Endodermal cell (in vitro differentiated cells): Measurements from ENCODE around the gene FAM131A. TPM values are rescaled to one million over a fixed set of nuclear protein-coding genes. Genes with fewer than 3 reads are reported as not detected.

ENCODE experiments used
- DNase-seq: peaks from one replicate; pipeline ENCODE4 v3.0.0-alpha.2; 2017
- H3K27ac ChIP-seq: 2 replicates; pipeline ENCODE4 v1.5.1; 2013; ENCODE audit warnings: mild to moderate bottlenecking, low read depth, low read length, moderate library complexity
- H3K27me3 ChIP-seq: 2 replicates; pipeline ENCODE4 v1.6.1; 2013; ENCODE audit warnings: mild to moderate bottlenecking, low read length, moderate library complexity; ENCODE audit not compliant: insufficient read depth, control insufficient read depth, poor library complexity, severe bottlenecking
- H3K36me3 ChIP-seq: 2 replicates; pipeline ENCODE4 v1.7.0; 2013; ENCODE audit warnings: mild to moderate bottlenecking, low read length, moderate library complexity; ENCODE audit not compliant: control insufficient read depth, insufficient read depth
- H3K4me1 ChIP-seq: one replicate; pipeline ENCODE4 v1.7.0; 2013; ENCODE audit warnings: low read length; ENCODE audit not compliant: control insufficient read depth, insufficient read depth
- H3K4me3 ChIP-seq: 2 replicates; pipeline ENCODE4 v1.5.1; 2013; ENCODE audit warnings: mild to moderate bottlenecking, low read length, moderate library complexity
- H3K9ac ChIP-seq: 2 replicates; pipeline ENCODE4 v1.6.1; 2013; ENCODE audit warnings: mild to moderate bottlenecking, low read length, moderate library complexity; ENCODE audit not compliant: poor library complexity, severe bottlenecking; ENCODE audit errors: extremely low read depth
- H3K9me3 ChIP-seq: 2 replicates; pipeline ENCODE4 v1.6.1; 2013; ENCODE audit warnings: mild to moderate bottlenecking, low read length, moderate library complexity; ENCODE audit not compliant: control insufficient read depth
- H3K27ac Mint-ChIP-seq: 2 replicates; pipeline ENCODE4 v1.8.0; 2020; ENCODE audit warnings: mixed read lengths
- H3K27me3 Mint-ChIP-seq: 2 replicates; pipeline ENCODE4 v1.8.0; 2021; ENCODE audit warnings: mild to moderate bottlenecking, mixed read lengths; ENCODE audit not compliant: insufficient read depth
- H3K36me3 Mint-ChIP-seq: 2 replicates; pipeline ENCODE4 v1.8.0; 2020; ENCODE audit warnings: low read depth, mixed read lengths
- H3K4me1 Mint-ChIP-seq: 2 replicates; pipeline ENCODE4 v1.8.0; 2020; ENCODE audit warnings: mixed read lengths
- H3K4me3 Mint-ChIP-seq: 2 replicates; pipeline ENCODE4 v1.8.0; 2020; ENCODE audit warnings: mild to moderate bottlenecking, moderate library complexity, mixed read lengths
- H3K9me3 Mint-ChIP-seq: 2 replicates; pipeline ENCODE4 v1.8.0; 2020; ENCODE audit warnings: mild to moderate bottlenecking, mixed read lengths
- WGBS, 2 experiments: methylation state at CpG; one replicate each; pipeline versions ENCODE4 v1.1.5 to v1.1.7; 2013; ENCODE audit warnings: missing lambda C conversion rate in 2 of 2, mixed read lengths in 1 of 2; ENCODE audit not compliant: insufficient coverage in 1 of 2, insufficient read length in 1 of 2; 5-methylcytosine and 5-hydroxymethylcytosine counted together
- total RNA-seq, 2 donors: library from RNA; stranded (reverse); fragmentation: NEBNext Ultra II Directional in 1 of 2; extraction: Animal tissue kit (Norgen Biotek cat#: 25700) in 1 of 2; gene quantifications; 2 replicates in 1 of 2; 3 replicates in 1 of 2; pipeline ENCODE4 v1.2.1, GENCODE V29; 2021
- TF ChIP-seq, protein P1 (sequence below): fragments of 200-600 bp; sonication (generic); conservative IDR thresholded peaks from 2 replicates; pipeline ENCODE4 v1.5.0; 2021; ENCODE audit warnings: antibody characterized with exemption, mild to moderate bottlenecking

The FAM131A gene
- total RNA-seq, 2 donors from 2014 or later: 18.3 to 24.1 TPM

DNA sequence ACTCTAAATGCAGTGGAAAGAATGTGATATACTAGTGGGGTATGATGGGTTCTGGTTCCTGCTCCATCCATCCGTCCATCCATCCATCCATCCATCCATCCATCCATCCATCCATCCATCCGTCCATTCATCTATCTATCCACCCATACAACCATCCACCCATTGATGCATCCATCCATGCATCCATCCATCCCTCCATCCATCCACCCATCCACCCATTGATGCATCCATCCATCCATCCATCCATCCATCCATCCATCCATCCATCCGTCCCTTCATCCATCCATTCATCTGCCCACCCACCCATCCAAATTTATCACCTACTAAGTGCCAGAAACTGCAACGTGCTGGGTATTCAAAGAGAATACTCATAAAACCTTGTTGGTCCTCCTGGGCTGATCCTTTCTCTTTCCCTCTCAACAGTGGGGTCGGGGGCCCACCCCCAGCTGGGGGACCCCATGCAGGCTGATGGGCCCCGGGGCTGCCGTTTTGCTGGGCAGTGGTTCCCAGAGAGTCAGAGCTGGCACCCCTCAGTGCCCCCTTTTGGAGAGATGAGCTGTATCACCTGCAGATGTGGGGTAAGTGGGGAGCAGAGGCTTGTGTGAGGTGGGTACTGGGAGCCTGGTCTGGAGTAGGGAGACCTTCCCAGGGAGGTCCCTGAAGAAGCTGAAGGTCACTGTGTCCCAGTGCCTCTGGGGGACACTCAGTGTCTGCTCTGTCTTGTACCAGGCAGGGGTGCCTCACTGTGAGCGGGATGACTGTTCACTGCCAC, 51.0 kb downstream of the FAM131A start:
- H3K27me3 Mint-ChIP-seq: peaks cover 9% of the 10 kb centered on the region
- TF ChIP-seq, protein P1, sequence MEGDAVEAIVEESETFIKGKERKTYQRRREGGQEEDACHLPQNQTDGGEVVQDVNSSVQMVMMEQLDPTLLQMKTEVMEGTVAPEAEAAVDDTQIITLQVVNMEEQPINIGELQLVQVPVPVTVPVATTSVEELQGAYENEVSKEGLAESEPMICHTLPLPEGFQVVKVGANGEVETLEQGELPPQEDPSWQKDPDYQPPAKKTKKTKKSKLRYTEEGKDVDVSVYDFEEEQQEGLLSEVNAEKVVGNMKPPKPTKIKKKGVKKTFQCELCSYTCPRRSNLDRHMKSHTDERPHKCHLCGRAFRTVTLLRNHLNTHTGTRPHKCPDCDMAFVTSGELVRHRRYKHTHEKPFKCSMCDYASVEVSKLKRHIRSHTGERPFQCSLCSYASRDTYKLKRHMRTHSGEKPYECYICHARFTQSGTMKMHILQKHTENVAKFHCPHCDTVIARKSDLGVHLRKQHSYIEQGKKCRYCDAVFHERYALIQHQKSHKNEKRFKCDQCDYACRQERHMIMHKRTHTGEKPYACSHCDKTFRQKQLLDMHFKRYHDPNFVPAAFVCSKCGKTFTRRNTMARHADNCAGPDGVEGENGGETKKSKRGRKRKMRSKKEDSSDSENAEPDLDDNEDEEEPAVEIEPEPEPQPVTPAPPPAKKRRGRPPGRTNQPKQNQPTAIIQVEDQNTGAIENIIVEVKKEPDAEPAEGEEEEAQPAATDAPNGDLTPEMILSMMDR: no peak
- H3K4me3 Mint-ChIP-seq: no peak overlapping the region
- H3K27ac ChIP-seq: no peak overlapping the region
- no peaks in the 10 kb centered on the region for H3K9me3 ChIP-seq
- no peaks in the 10 kb centered on the region for H3K4me1 ChIP-seq
- H3K36me3 Mint-ChIP-seq: peaks cover 2% of the 10 kb centered on the region
- H3K9ac ChIP-seq: no peak overlapping the region
- no peaks in the 10 kb centered on the region for H3K36me3 ChIP-seq
- H3K4me3 ChIP-seq: no peak overlapping the region
- no peak for DNase-seq
- H3K27ac Mint-ChIP-seq: no peak overlapping the region
- peaks cover 1% of the 10 kb centered on the region for H3K27me3 ChIP-seq
- WGBS, 2 experiments: 86 to 94% methylated on average over 3 to 8 of the region's 8 CpGs
- no peaks in the 10 kb centered on the region for H3K9me3 Mint-ChIP-seq
- no peaks in the 10 kb centered on the region for H3K4me1 Mint-ChIP-seq

DNA sequence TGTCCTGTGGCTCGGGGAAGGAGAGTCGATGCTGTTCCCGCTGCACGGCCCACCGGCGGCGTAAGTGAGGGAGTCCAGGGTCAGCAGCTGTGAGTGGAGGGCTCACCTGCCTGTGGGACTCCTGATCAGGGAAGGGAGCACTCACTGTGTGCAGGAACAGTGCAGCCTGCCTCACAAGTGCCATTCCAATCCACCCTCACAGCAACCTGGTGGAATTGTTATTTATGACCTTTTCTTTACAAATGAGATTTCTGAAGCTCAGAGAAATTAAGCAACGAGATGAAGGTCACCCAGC, 51.5 kb downstream of the FAM131A start:
- peaks cover 7% of the 10 kb centered on the region for H3K27me3 Mint-ChIP-seq
- H3K4me1 Mint-ChIP-seq: no peaks in the 10 kb centered on the region
- TF ChIP-seq, protein P1: no peak

DNA sequence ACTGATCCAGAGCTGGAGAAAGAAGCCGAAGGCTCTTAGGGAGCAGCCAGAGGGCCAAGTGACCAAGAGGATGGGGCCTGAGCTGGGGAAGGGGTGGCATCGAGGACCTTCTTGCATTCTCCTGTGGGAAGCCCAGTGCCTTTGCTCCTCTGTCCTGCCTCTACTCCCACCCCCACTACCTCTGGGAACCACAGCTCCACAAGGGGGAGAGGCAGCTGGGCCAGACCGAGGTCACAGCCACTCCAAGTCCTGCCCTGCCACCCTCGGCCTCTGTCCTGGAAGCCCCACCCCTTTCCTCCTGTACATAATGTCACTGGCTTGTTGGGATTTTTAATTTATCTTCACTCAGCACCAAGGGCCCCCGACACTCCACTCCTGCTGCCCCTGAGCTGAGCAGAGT, 52.0 kb downstream of the FAM131A start:
- Mint-ChIP-seq H3K36me3 (peaks cover 2% of the 10 kb centered on the region), H3K4me1 (no peaks in the 10 kb centered on the region), H3K4me3 (no peak overlapping the region), H3K9me3 (no peaks in the 10 kb centered on the region), H3K27ac (no peak overlapping the region), H3K27me3 (peaks cover 5% of the 10 kb centered on the region)
- H3K4me3 ChIP-seq: no peak overlapping the region
- no peak overlapping the region for H3K27ac ChIP-seq
- WGBS, 2 experiments: 83% methylated on average over 5 of the region's 5 CpGs; no CpG with 5 or more reads in 1 of the 2 experiments
- TF ChIP-seq, protein P1: no peak
- no peaks in the 10 kb centered on the region for H3K4me1 ChIP-seq
- H3K9me3 ChIP-seq: no peaks in the 10 kb centered on the region
- H3K9ac ChIP-seq: no peak overlapping the region
- no peaks in the 10 kb centered on the region for H3K27me3 ChIP-seq
- H3K36me3 ChIP-seq: no peaks in the 10 kb centered on the region
- DNase-seq: no peak

More for the DNA sequence above, 51.5 kb downstream of the FAM131A start:
- Mint-ChIP-seq H3K9me3 (no peaks in the 10 kb centered on the region), H3K36me3 (peaks cover 2% of the 10 kb centered on the region), H3K27ac (no peak overlapping the region), H3K4me3 (no peak overlapping the region)
- Histone ChIP-seq H3K4me1 (no peaks in the 10 kb centered on the region), H3K9me3 (no peaks in the 10 kb centered on the region), H3K27me3 (no peaks in the 10 kb centered on the region), H3K9ac (no peak overlapping the region), H3K27ac (no peak overlapping the region), H3K4me3 (no peak overlapping the region), H3K36me3 (no peaks in the 10 kb centered on the region)
- DNase-seq: no peak
- 92 to 94% methylated on average over 8 of the region's 8 CpGs for WGBS, 2 experiments
